ENCODE measurements around the gene CLMN. TPM values are rescaled to one million over a fixed set of nuclear protein-coding genes. Genes with fewer than 3 reads are reported as not detected.

The CLMN gene
- total and polyA plus RNA-seq, 10 of the 15 experiments (the other 5 are each of a cell fraction or from before 2014, with no cell fraction given) = 7.8 to 49.3 (median 18.5) TPM

- TF ChIP-seq ETV6 (conservative IDR thresholded peaks at IDR 0.05 in 1 of 2, IDR thresholded peaks at IDR 0.05 in 1 of 2; ENCODE audit: borderline replicate concordance in 1 of 2, low read depth in 1 of 2) (no peak), ESRRA (IDR thresholded peaks at IDR 0.05; ENCODE audit: low read length) (no peak), SREBF1 (IDR thresholded peaks at IDR 0.05; ENCODE audit: low read length) (no peak), SP1 (IDR thresholded peaks at IDR 0.05; ENCODE audit: low read depth, low read length) (no peak), HDAC2 (IDR thresholded peaks at IDR 0.05) (no peak)
Measured at GRCh38 chr14:95330591-95331370, 11.1 kb upstream of the CLMN start (continued).

- Histone ChIP-seq H3K4me1 (ENCODE audit: control insufficient read depth, insufficient read depth, low read length) (peaks cover 22% of the 10 kb centered on the region), H3K9ac (ENCODE audit: control insufficient read depth, insufficient read depth, low read length) (no peak overlapping the region), H3K4me3 (no peak overlapping the region), H3K27me3 (replicated peaks in 1 of 2; ENCODE audit: control insufficient read depth in 2 of 2, insufficient read depth in 2 of 2, low read length in 1 of 2) (no peaks in the 10 kb centered on the region), H4K20me1 (ENCODE audit: control insufficient read depth, insufficient read depth) (no peaks in the 10 kb centered on the region), H3K79me2 (ENCODE audit: control insufficient read depth, insufficient read depth, low read length) (no peaks in the 10 kb centered on the region), H3K36me3 (ENCODE audit: control insufficient read depth in 2 of 2, insufficient read depth in 2 of 2, low read length in 1 of 2) (no peaks in the 10 kb centered on the region), H3K4me2 (ENCODE audit: control insufficient read depth, insufficient read depth) (no peak overlapping the region), H3K27ac (ENCODE audit: control insufficient read depth, insufficient read depth) (no peak overlapping the region), H3K9me3 (replicated peaks; ENCODE audit: control insufficient read depth, insufficient read depth, low read length) (no peaks in the 10 kb centered on the region; the same call in 2 of the 3 replicates), H2AFZ (ENCODE audit: control insufficient read depth, low read depth, low read length) (no peak overlapping the region)
- in situ Hi-C loops (cut with MboI) (no loop called here), intact Hi-C loops (cut with micrococcal nuclease; ENCODE audit: unreplicated experiment) (loop anchor here (2.0 to 10.0 kb wide), 4 partner anchors 65 to 175 kb away; partner anchors contain the start of gene DICER1)
- WGBS (ENCODE audit: insufficient coverage, insufficient replicate concordance, low lambda C conversion rate, missing lambda C conversion rate) = 96% methylated on average over 9 of the region's 9 CpGs
- no TSS peak for BruUV-seq (replicated peaks)
- FAIRE-seq = no peak
- DNase-seq (ENCODE audit: low read depth, low spot score) = no peak
- TF ChIP-seq POLR2A (IDR thresholded peaks at IDR 0.05; ENCODE audit: low read depth, low read length) (no peak), DPF2 (IDR thresholded peaks at IDR 0.05) (no peak), NFXL1 (IDR thresholded peaks at IDR 0.05; ENCODE audit: borderline replicate concordance) (no peak), JUNB (IDR thresholded peaks at IDR 0.05) (no peak), SMAD5 (IDR thresholded peaks at IDR 0.05; ENCODE audit: low read depth) (no peak), TCF3 (IDR thresholded peaks at IDR 0.05; ENCODE audit: borderline replicate concordance, insufficient read depth, low read depth, low read length) (no peak)
- RAD21 ChIA-PET (ENCODE audit: unreplicated experiment) = interaction anchor here (1.1 kb wide), 1 partner anchor 145 kb away, joined by 4 read pairs; no protein-coding TSS in a partner anchor
- ATAC-seq = no peak
- CTCF ChIA-PET = interaction anchor here (0.8 to 1.0 kb wide), 2 partner anchors 11 to 32 kb away, joined by 4 to 5 read pairs; no protein-coding TSS in a partner anchor
- POLR2A ChIA-PET = no interaction called here
- SMC1A ChIA-PET (ENCODE audit: uncharacterized antibody, unreplicated experiment) = interaction anchor here (1.0 to 1.5 kb wide), 5 partner anchors 22 to 146 kb away, joined by 3 to 5 read pairs (median 3); no protein-coding TSS in a partner anchor
Measured at GRCh38 chr14:95329941-95330340, 10.2 kb upstream of the CLMN start.

All from GM12878 (cell line).